Measurements from ENCODE around the gene AGAP3. TPM values are rescaled to one million over a fixed set of nuclear protein-coding genes. Genes with fewer than 3 reads are reported as not detected.

The AGAP3 gene
- total RNA-seq, 1 donor from 2014 or later: 77.8 TPM

DNA sequence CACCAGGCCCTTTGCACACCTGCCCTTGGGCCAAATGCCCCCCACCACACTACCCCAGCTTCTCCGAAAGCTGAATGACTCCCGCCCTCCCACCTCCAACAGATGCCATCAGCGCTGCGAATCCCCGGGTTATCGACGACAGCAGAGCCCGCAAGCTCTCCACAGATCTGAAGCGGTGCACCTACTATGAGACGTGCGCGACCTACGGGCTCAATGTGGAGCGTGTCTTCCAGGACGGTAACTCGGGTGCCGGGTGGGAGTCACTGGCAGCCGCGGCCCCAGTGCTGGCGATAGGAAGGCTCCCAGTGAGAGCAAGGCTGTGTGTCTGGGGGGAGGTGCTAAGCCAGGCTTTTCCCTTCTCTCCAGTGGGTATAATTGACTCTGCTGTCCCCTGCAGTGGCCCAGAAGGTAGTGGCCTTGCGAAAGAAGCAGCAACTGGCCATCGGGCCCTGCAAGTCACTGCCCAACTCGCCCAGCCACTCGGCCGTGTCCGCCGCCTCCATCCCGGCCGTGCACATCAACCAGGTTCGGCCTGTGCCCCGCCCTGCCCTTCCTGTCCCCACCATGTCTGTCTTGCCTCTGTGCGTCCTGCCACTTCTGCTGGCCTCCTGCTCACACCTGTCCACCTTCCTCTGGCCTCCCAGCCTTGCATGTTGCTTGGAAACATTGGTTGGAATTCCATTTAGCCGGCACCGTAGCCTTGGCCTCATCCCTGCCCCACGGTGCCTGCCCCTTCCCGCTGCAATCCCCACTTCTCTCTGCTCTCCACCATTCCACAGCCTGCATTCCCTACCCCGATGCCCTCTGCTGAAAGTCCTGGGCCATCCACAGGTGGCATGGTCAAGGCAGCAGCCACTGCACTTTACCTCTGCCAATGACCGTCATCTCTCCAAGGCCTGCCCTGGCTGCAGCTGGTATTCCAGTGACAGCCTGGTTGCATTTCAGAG is 32.1 kb downstream of the AGAP3 start:
- Mint-ChIP-seq H3K27ac (ENCODE audit: unreplicated experiment) (no peak overlapping the region), H3K9me3 (ENCODE audit: low read depth) (no peaks in the 10 kb centered on the region), H3K36me3 (ENCODE audit: low read depth) (peaks cover 29% of the 10 kb centered on the region), H3K27me3 (ENCODE audit: low read depth) (no peaks in the 10 kb centered on the region), H3K4me3 (ENCODE audit: unreplicated experiment) (no peak overlapping the region), H3K4me1 (ENCODE audit: low read depth) (peaks cover 15% of the 10 kb centered on the region)
- TF ChIP-seq, protein P1, sequence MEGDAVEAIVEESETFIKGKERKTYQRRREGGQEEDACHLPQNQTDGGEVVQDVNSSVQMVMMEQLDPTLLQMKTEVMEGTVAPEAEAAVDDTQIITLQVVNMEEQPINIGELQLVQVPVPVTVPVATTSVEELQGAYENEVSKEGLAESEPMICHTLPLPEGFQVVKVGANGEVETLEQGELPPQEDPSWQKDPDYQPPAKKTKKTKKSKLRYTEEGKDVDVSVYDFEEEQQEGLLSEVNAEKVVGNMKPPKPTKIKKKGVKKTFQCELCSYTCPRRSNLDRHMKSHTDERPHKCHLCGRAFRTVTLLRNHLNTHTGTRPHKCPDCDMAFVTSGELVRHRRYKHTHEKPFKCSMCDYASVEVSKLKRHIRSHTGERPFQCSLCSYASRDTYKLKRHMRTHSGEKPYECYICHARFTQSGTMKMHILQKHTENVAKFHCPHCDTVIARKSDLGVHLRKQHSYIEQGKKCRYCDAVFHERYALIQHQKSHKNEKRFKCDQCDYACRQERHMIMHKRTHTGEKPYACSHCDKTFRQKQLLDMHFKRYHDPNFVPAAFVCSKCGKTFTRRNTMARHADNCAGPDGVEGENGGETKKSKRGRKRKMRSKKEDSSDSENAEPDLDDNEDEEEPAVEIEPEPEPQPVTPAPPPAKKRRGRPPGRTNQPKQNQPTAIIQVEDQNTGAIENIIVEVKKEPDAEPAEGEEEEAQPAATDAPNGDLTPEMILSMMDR (IDR thresholded peaks at IDR 0.05): no peak
- DNase-seq (ENCODE audit: low spot score): no peak

DNA sequence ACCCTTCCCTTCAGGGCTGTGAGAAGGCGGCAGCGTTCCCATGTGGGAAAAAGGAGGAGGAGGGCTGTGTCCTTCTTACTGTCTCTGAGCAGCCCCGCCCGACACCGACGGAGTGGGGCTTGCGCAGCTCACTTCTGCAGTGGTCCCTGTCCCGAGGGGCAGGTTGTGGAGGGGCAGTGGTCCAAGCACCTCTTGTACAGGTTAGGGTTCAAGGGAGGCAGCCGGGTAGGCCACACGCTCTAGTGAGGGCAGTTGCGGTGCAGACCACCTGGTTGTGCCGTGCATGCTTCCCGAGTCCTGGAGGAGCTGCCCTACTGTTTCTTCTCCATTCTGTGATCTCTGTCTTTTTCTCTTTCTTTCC is 32.8 kb downstream of the AGAP3 start:
- Mint-ChIP-seq H3K4me1 (ENCODE audit: low read depth) (peaks cover 13% of the 10 kb centered on the region), H3K4me3 (ENCODE audit: unreplicated experiment) (no peak overlapping the region), H3K36me3 (ENCODE audit: low read depth) (peaks cover 34% of the 10 kb centered on the region), H3K27me3 (ENCODE audit: low read depth) (no peaks in the 10 kb centered on the region), H3K9me3 (ENCODE audit: low read depth) (no peaks in the 10 kb centered on the region), H3K27ac (ENCODE audit: unreplicated experiment) (no peak overlapping the region)
- TF ChIP-seq, protein P1 (IDR thresholded peaks at IDR 0.05): no peak
- DNase-seq (ENCODE audit: low spot score): no peak

DNA sequence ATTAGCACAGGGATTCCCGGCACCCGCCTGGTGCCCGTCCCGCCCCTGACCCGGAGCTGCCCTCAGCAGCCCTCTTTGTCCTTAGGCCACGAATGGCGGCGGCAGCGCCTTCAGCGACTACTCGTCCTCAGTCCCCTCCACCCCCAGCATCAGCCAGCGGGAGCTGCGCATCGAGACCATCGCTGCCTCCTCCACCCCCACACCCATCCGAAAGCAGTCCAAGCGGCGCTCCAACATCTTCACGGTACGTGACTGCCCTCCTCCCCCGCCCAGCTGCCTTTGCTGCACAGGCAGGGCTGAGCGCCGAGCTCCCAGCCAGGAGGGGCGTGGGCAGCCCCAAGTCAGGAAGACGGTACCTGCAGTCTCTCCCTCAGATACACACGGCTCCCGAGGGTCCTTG is 33.6 kb downstream of the AGAP3 start:
- DNase-seq (ENCODE audit: low spot score): no peak
- Mint-ChIP-seq H3K4me3 (ENCODE audit: unreplicated experiment) (no peak overlapping the region), H3K4me1 (ENCODE audit: low read depth) (peaks cover 14% of the 10 kb centered on the region), H3K9me3 (ENCODE audit: low read depth) (no peaks in the 10 kb centered on the region), H3K36me3 (ENCODE audit: low read depth) (peaks cover 39% of the 10 kb centered on the region), H3K27ac (ENCODE audit: unreplicated experiment) (no peak overlapping the region), H3K27me3 (ENCODE audit: low read depth) (no peaks in the 10 kb centered on the region)
- TF ChIP-seq, protein P1 (IDR thresholded peaks at IDR 0.05): no peak

DNA sequence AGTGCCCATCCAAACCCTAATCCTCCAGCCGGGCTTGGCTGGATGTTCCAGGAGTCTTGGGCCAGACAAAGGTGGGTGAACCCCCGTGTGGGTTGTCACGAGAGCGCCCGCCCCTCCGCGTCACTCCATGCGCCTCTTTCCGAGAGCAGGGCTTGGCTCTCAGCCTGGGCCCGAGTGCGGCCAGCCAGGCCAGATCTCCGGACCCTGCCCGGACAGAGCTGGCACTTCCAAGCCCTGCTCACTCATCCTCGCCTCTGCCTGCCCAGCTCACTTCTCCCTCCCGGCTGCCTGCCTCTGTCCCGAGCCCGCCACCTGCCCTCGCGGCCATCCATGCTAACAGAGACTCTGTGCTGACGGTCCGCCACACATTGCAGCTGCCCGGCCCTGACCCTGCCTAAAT is 34.6 kb downstream of the AGAP3 start:
- TF ChIP-seq, protein P1 (IDR thresholded peaks at IDR 0.05): no peak
- Mint-ChIP-seq H3K9me3 (ENCODE audit: low read depth) (no peaks in the 10 kb centered on the region), H3K36me3 (ENCODE audit: low read depth) (peaks cover 39% of the 10 kb centered on the region), H3K4me1 (ENCODE audit: low read depth) (peaks cover 13% of the 10 kb centered on the region), H3K27ac (ENCODE audit: unreplicated experiment) (no peak overlapping the region), H3K4me3 (ENCODE audit: unreplicated experiment) (no peak overlapping the region), H3K27me3 (ENCODE audit: low read depth) (no peaks in the 10 kb centered on the region)
- no peak for DNase-seq (ENCODE audit: low spot score)

DNA sequence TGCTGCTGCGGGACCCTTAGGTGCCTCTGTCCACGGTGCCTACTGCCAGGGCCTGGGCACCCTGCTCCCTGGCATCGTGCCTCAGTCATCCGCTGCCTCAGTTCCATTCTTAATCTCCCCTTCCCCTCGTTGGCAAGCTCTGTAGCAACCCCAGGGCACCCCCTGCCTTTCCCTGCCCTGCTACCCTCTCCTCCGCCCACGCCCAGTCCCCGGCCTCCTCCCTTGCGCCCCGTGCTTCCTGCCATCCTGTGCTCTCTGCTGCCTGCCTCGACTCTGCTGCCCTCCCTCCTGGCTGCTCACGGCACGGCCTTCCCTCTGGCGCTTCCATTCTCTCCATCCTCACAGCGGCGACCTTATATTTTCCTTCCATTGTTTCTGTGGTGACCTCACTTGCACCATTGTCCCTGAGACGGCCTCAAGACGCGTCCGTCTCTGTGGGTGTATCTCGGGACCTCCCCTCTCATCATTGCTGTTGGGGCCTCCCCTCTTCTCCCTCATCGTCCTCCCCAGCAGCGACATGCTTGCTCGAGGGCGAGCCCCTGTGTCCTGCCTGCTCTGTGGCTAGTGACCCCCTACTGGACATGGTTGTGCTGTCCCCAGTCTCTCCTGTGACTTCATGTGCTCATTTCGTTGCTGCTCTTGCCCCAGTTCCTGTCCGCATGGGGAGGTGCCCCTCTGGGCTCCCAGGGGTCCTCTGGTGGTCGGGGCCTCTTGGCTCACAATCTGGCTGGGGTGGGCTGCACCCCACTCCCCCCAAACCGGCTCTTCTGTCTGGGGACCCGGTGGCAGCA is 35.3 kb downstream of the AGAP3 start:
- H3K4me1 Mint-ChIP-seq (ENCODE audit: low read depth): peaks cover 9% of the 10 kb centered on the region
- peaks cover 39% of the 10 kb centered on the region for H3K36me3 Mint-ChIP-seq (ENCODE audit: low read depth)
- DNase-seq (ENCODE audit: low spot score): no peak
- H3K27me3 Mint-ChIP-seq (ENCODE audit: low read depth): no peaks in the 10 kb centered on the region
- no peaks in the 10 kb centered on the region for H3K9me3 Mint-ChIP-seq (ENCODE audit: low read depth)
- TF ChIP-seq, protein P1 (IDR thresholded peaks at IDR 0.05): no peak
- H3K27ac Mint-ChIP-seq (ENCODE audit: unreplicated experiment): no peak overlapping the region
- H3K4me3 Mint-ChIP-seq (ENCODE audit: unreplicated experiment): no peak overlapping the region

Measured in chondrocyte (in vitro differentiated cells).